ENCODE data around the gene CAPZA2. TPM values are rescaled to one million over a fixed set of nuclear protein-coding genes. Genes with fewer than 3 reads are reported as not detected.

CAPZA2 gene
- total RNA-seq, 1 experiment from 2014 or later, result 153 TPM

DNA sequence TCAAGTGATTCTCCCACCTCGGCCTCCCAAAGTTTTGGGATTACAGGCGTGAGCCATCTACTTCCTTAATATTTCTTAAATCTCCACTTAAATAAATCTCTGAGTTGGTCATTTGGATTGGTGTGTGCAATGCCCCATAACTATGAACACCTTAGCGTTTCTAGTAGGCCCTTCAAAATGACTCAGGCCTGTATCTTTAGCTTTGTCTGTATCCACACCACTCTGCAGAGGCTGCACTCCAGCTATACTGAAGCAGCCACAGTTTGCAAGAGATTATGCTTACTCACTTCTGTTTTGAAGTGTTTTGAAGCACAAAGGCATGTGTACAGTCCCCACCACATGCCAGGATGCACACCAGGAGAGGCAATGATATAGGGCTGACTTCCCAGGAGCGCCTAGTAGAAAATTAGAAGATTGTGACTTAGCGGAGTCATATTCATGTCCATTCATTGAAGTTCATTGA is 88.5 kb downstream of the CAPZA2 start:
- H3K4me1 Mint-ChIP-seq, result peaks cover 31% of the 10 kb centered on the region
- H3K4me3 Mint-ChIP-seq, result no peak overlapping the region
- peaks cover 4% of the 10 kb centered on the region for H3K27me3 Mint-ChIP-seq (ENCODE audit: low read depth)
- 0 out of 2 replicates have a peak, but pooled peaks cover 2% of the 10 kb centered on the region for H3K36me3 Mint-ChIP-seq
- TF ChIP-seq ELF4 (CRISPR knock-in tag; IDR thresholded peaks at IDR 0.05; ENCODE audit: low read depth) (no peak), FOXK1 (CRISPR knock-in tag; IDR thresholded peaks at IDR 0.05) (no peak), MYBL2 (CRISPR knock-in tag; IDR thresholded peaks at IDR 0.05) (no peak), ZNF416 (CRISPR knock-in tag; IDR thresholded peaks at IDR 0.05) (no peak), EMX1 (CRISPR knock-in tag; IDR thresholded peaks at IDR 0.05) (no peak), SMAD4 (CRISPR knock-in tag; IDR thresholded peaks at IDR 0.05) (no peak), STAT6 (CRISPR knock-in tag; conservative IDR thresholded peaks at IDR 0.05; ENCODE audit: low read depth) (no peak), AR (CRISPR knock-in tag; IDR thresholded peaks at IDR 0.05) (no peak), KAT7 (CRISPR knock-in tag; IDR thresholded peaks at IDR 0.05; ENCODE audit: borderline replicate concordance) (no peak), TEAD4 (CRISPR knock-in tag; IDR thresholded peaks at IDR 0.05) (no peak), NR2C2 (CRISPR knock-in tag; IDR thresholded peaks at IDR 0.05) (no peak)
- TF ChIP-seq, protein P1, sequence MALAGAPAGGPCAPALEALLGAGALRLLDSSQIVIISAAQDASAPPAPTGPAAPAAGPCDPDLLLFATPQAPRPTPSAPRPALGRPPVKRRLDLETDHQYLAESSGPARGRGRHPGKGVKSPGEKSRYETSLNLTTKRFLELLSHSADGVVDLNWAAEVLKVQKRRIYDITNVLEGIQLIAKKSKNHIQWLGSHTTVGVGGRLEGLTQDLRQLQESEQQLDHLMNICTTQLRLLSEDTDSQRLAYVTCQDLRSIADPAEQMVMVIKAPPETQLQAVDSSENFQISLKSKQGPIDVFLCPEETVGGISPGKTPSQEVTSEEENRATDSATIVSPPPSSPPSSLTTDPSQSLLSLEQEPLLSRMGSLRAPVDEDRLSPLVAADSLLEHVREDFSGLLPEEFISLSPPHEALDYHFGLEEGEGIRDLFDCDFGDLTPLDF (CRISPR knock-in tag; IDR thresholded peaks at IDR 0.05), result no peak
- TF ChIP-seq, protein P2, sequence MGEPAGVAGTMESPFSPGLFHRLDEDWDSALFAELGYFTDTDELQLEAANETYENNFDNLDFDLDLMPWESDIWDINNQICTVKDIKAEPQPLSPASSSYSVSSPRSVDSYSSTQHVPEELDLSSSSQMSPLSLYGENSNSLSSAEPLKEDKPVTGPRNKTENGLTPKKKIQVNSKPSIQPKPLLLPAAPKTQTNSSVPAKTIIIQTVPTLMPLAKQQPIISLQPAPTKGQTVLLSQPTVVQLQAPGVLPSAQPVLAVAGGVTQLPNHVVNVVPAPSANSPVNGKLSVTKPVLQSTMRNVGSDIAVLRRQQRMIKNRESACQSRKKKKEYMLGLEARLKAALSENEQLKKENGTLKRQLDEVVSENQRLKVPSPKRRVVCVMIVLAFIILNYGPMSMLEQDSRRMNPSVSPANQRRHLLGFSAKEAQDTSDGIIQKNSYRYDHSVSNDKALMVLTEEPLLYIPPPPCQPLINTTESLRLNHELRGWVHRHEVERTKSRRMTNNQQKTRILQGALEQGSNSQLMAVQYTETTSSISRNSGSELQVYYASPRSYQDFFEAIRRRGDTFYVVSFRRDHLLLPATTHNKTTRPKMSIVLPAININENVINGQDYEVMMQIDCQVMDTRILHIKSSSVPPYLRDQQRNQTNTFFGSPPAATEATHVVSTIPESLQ (CRISPR knock-in tag; IDR thresholded peaks at IDR 0.05), result no peak
- ChIA-PET POLR2A (no interaction called here), CTCF (interaction anchor here (1.3 kb wide), 1 partner anchor 20 kb away, joined by 4 read pairs; no protein-coding TSS in a partner anchor)
- DNase-seq (ENCODE audit: low spot score) (no peak), ATAC-seq (no peak)
- no peaks in the 10 kb centered on the region for H3K9me3 Mint-ChIP-seq
- no peak overlapping the region for H3K27ac Mint-ChIP-seq

GRCh38 chr7:116951366-116952292 is 89.2 kb downstream of the CAPZA2 start:
- CTCF ChIA-PET, result interaction anchor here (1.3 kb wide), 1 partner anchor 21 kb away, joined by 4 read pairs; no protein-coding TSS in a partner anchor
- Mint-ChIP-seq H3K27ac (no peak overlapping the region; the same call in 1 of the 2 replicates), H3K27me3 (ENCODE audit: low read depth) (peaks cover 4% of the 10 kb centered on the region), H3K4me3 (peak overlapping the region; percentile 36; the same call in 1 of the 2 replicates), H3K9me3 (no peaks in the 10 kb centered on the region), H3K36me3 (0 out of 2 replicates have a peak, but pooled peaks cover 2% of the 10 kb centered on the region), H3K4me1 (peaks cover 38% of the 10 kb centered on the region)
- ATAC-seq (no peak), DNase-seq (ENCODE audit: low spot score) (no peak)
- POLR2A ChIA-PET, result interaction anchor here (1.2 kb wide), 1 partner anchor 19 kb away, joined by 3 read pairs; no protein-coding TSS in a partner anchor
- TF ChIP-seq NFYB (CRISPR knock-in tag; conservative IDR thresholded peaks at IDR 0.05; ENCODE audit: low read depth) (peak; percentile 38), AR (CRISPR knock-in tag; IDR thresholded peaks at IDR 0.05) (no peak), OVOL2 (CRISPR knock-in tag; IDR thresholded peaks at IDR 0.05; ENCODE audit: borderline replicate concordance) (no peak), RELA (CRISPR knock-in tag; IDR thresholded peaks at IDR 0.05; ENCODE audit: borderline replicate concordance) (no peak), ELF4 (CRISPR knock-in tag; IDR thresholded peaks at IDR 0.05; ENCODE audit: low read depth) (no peak)

All from WTC11 (cell line).